Measurements from ENCODE around the gene HOXC6.

- TF ChIP-seq POLR2A (IDR thresholded peaks at IDR 0.05) (no peak), CTCF (IDR thresholded peaks at IDR 0.05) (no peak), POLR2AphosphoS5 (IDR thresholded peaks at IDR 0.05; ENCODE audit: insufficient read depth in 1 of 2, low read depth in 1 of 2) (no peak)
Observed at GRCh38 chr12:54038871-54039414, 10.7 kb downstream of the HOXC6 start.
